Loucy (cell line): ENCODE results near the gene APOL2.
A peak's percentile ranks its signal among the peaks of the same experiment; 100 is the strongest.

Experiments
- H2AFZ ChIP-seq: fragments of 200-600 bp; sonication (generic); 2 replicates; pipeline ENCODE4 v1.6.0; 2016; ENCODE audit warnings: antibody characterized with exemption, mild to moderate bottlenecking, low read length, moderate library complexity
- H3F3A ChIP-seq: fragments of 200-600 bp; 2 replicates; pipeline ENCODE4 v1.6.0; 2016; ENCODE audit warnings: antibody characterized with exemption, low read depth, mild to moderate bottlenecking
- H3K27me3 ChIP-seq: fragments of 200-600 bp; sonication (generic); 2 replicates; pipeline ENCODE4 v1.6.1; 2014; ENCODE audit warnings: low read length, mild to moderate bottlenecking; ENCODE audit not compliant: insufficient read depth, poor library complexity, severe bottlenecking
- H3K36me3 ChIP-seq: fragments of 200-600 bp; sonication (generic); 2 replicates; pipeline ENCODE4 v1.6.1; 2016; ENCODE audit warnings: low read length; ENCODE audit not compliant: insufficient read depth
- H3K4me1 ChIP-seq: fragments of 200-600 bp; sonication (generic); 2 replicates; pipeline ENCODE4 v1.5.1; 2014; ENCODE audit warnings: low read length, mild to moderate bottlenecking; ENCODE audit not compliant: insufficient read depth, poor library complexity, severe bottlenecking
- H3K4me2 ChIP-seq: fragments of 200-600 bp; sonication (generic); 2 replicates; pipeline ENCODE4 v1.6.0; 2014; ENCODE audit warnings: antibody characterized with exemption, low read length, low read depth, mild to moderate bottlenecking; ENCODE audit not compliant: poor library complexity, severe bottlenecking
- H3K4me3 ChIP-seq: fragments of 200-600 bp; sonication (generic); 2 replicates; pipeline ENCODE4 v1.5.1; 2014; ENCODE audit warnings: low read length, mild to moderate bottlenecking, mixed read lengths; ENCODE audit not compliant: poor library complexity, severe bottlenecking
- H3K79me2 ChIP-seq: fragments of 200-600 bp; sonication (generic); 2 replicates; pipeline ENCODE4 v1.6.1; 2014; ENCODE audit warnings: low read length; ENCODE audit not compliant: insufficient read depth
- H3K9ac ChIP-seq: fragments of 200-600 bp; sonication (generic); 2 replicates; pipeline ENCODE4 v1.6.0; 2014; ENCODE audit warnings: mild to moderate bottlenecking, low read depth, low read length, moderate library complexity; ENCODE audit not compliant: poor library complexity, severe bottlenecking
- H3K9me2 ChIP-seq: fragments of 200-600 bp; sonication (generic); replicated peaks from 2 replicates; pipeline ENCODE4 v1.6.1; 2016; ENCODE audit warnings: low read depth, low read length, mixed read lengths
- H3K9me3 ChIP-seq: fragments of 200-600 bp; sonication (generic); 2 replicates; pipeline ENCODE4 v1.6.1; 2014; ENCODE audit warnings: mild to moderate bottlenecking, antibody characterized with exemption, low read length, low read depth; ENCODE audit not compliant: insufficient read depth
- H4K20me1 ChIP-seq: fragments of 200-600 bp; sonication (generic); 2 replicates; pipeline ENCODE4 v1.6.0; 2014; ENCODE audit warnings: antibody characterized with exemption, low read length, mild to moderate bottlenecking; ENCODE audit not compliant: insufficient read depth, poor library complexity, severe bottlenecking
- EZH2phosphoT487 ChIP-seq: fragments of 200-600 bp; IDR thresholded peaks from 2 replicates; pipeline ENCODE4 v1.6.1; 2018; ENCODE audit warnings: antibody characterized with exemption, mild to moderate bottlenecking, moderate library complexity, borderline replicate concordance
- TF ChIP-seq, protein P1 (sequence below): fragments of 200-600 bp; sonication (generic); conservative IDR thresholded peaks from 2 replicates; pipeline ENCODE4 v1.5.1; 2014; ENCODE audit warnings: mild to moderate bottlenecking, antibody characterized with exemption, low read length

The APOL2 gene

GRCh38 chr22:36182056-36182455, 57.3 kb downstream of the APOL2 start:
- H4K20me1 ChIP-seq = no peaks in the 10 kb centered on the region
- H3K4me1 ChIP-seq = no peaks in the 10 kb centered on the region
- H3K9ac ChIP-seq = no peak overlapping the region
- no peaks in the 10 kb centered on the region for H3K9me3 ChIP-seq
- H2AFZ ChIP-seq = no peak overlapping the region
- H3K79me2 ChIP-seq = no peaks in the 10 kb centered on the region
- no peak overlapping the region for H3K4me3 ChIP-seq
- no peaks in the 10 kb centered on the region for H3K9me2 ChIP-seq
- no peaks in the 10 kb centered on the region for H3K36me3 ChIP-seq
- no peaks in the 10 kb centered on the region for H3K27me3 ChIP-seq
- no peak overlapping the region for H3K4me2 ChIP-seq
- no peak for TF ChIP-seq EZH2phosphoT487
- TF ChIP-seq, protein P1, sequence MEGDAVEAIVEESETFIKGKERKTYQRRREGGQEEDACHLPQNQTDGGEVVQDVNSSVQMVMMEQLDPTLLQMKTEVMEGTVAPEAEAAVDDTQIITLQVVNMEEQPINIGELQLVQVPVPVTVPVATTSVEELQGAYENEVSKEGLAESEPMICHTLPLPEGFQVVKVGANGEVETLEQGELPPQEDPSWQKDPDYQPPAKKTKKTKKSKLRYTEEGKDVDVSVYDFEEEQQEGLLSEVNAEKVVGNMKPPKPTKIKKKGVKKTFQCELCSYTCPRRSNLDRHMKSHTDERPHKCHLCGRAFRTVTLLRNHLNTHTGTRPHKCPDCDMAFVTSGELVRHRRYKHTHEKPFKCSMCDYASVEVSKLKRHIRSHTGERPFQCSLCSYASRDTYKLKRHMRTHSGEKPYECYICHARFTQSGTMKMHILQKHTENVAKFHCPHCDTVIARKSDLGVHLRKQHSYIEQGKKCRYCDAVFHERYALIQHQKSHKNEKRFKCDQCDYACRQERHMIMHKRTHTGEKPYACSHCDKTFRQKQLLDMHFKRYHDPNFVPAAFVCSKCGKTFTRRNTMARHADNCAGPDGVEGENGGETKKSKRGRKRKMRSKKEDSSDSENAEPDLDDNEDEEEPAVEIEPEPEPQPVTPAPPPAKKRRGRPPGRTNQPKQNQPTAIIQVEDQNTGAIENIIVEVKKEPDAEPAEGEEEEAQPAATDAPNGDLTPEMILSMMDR = no peak
- H3F3A ChIP-seq = no peaks in the 10 kb centered on the region

DNA sequence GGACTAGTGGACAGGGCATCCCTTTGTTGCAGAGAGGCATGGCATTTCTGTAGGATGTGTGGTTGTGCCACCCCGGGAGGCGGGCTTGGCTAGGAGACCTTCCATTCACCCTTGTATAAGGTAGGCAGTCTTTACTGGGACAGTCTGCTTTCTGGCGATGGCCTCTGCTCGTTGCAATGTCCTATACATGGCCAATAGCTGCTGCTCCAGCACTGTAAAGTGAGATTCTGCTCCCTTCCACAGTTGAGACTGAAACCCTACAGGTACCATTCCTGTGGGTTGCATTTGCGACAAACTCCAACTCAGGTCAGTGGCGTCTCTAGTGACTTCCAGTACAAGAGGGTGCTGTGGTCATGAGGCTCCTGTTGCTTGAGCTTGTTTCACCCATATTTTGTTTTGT, 58.4 kb downstream of the APOL2 start:
- Histone ChIP-seq H3K9me2 (no peaks in the 10 kb centered on the region), H3K27me3 (no peaks in the 10 kb centered on the region), H3K79me2 (no peaks in the 10 kb centered on the region), H3K9me3 (no peaks in the 10 kb centered on the region), H2AFZ (no peak overlapping the region), H3K9ac (no peak overlapping the region), H3K36me3 (no peaks in the 10 kb centered on the region), H3K4me3 (no peak overlapping the region), H3K4me2 (no peak overlapping the region), H3K4me1 (no peaks in the 10 kb centered on the region), H4K20me1 (no peaks in the 10 kb centered on the region), H3F3A (no peaks in the 10 kb centered on the region)
- no peak for TF ChIP-seq EZH2phosphoT487
- TF ChIP-seq, protein P1 = no peak

GRCh38 chr22:36180038-36180880, 59.1 kb downstream of the APOL2 start:
- Histone ChIP-seq H3K4me1 (no peaks in the 10 kb centered on the region), H3K27me3 (no peaks in the 10 kb centered on the region), H3K9ac (no peak overlapping the region), H4K20me1 (no peaks in the 10 kb centered on the region), H3K4me2 (no peak overlapping the region), H3K36me3 (no peaks in the 10 kb centered on the region), H3F3A (no peaks in the 10 kb centered on the region), H3K4me3 (no peak overlapping the region), H3K9me3 (no peaks in the 10 kb centered on the region), H2AFZ (peak overlapping the region; percentile 1; the same call in 1 of the 2 replicates), H3K79me2 (no peaks in the 10 kb centered on the region), H3K9me2 (no peaks in the 10 kb centered on the region)
- no peak for TF ChIP-seq EZH2phosphoT487
- TF ChIP-seq, protein P1 = peak; percentile 86
